Subcutaneous abdominal adipose tissue (tissue), 5 donors: Measurements from ENCODE around the gene SCCPDH.

Experiments
- H3K27ac ChIP-seq: one replicate; pipeline ENCODE4 v1.7.0; 2013; ENCODE audit warnings: low read depth, mild to moderate bottlenecking, inconsistent platforms, low read length, moderate library complexity
- H3K27me3 ChIP-seq, 5 donors: one replicate each; pipeline ENCODE4 v1.7.0; 2013; ENCODE audit warnings: low read length in 5 of 5, inconsistent platforms in 1 of 5; ENCODE audit not compliant: control insufficient read depth in 5 of 5, insufficient read depth in 4 of 5
- H3K36me3 ChIP-seq, 5 donors: one replicate each; pipeline ENCODE4 v1.7.0; 2013; ENCODE audit warnings: low read length in 5 of 5; ENCODE audit not compliant: control insufficient read depth in 5 of 5, insufficient read depth in 5 of 5
- H3K4me1 ChIP-seq, 5 donors: one replicate each; pipeline ENCODE4 v1.7.0; 2013; ENCODE audit warnings: low read length in 5 of 5, mild to moderate bottlenecking in 3 of 5, moderate library complexity in 1 of 5; ENCODE audit not compliant: control insufficient read depth in 5 of 5, insufficient read depth in 5 of 5
- H3K4me3 ChIP-seq, 5 donors: one replicate each; pipeline ENCODE4 v1.7.0; 2013; ENCODE audit warnings: low read length in 5 of 5, low read depth in 1 of 5
- H3K9ac ChIP-seq, 5 donors: one replicate each; pipeline ENCODE4 v1.7.0; 2013; ENCODE audit warnings: low read length in 5 of 5, mild to moderate bottlenecking in 4 of 5, moderate library complexity in 3 of 5
- H3K9me3 ChIP-seq, 5 donors: one replicate each; pipeline ENCODE4 v1.7.0; 2013; ENCODE audit warnings: low read length in 5 of 5; ENCODE audit not compliant: control insufficient read depth in 5 of 5
- donor health status: healthy.
- donor health status: healthy.
- donor health status: healthy.
- donor health status: healthy.
- donor health status: healthy.

The SCCPDH gene, protein sequence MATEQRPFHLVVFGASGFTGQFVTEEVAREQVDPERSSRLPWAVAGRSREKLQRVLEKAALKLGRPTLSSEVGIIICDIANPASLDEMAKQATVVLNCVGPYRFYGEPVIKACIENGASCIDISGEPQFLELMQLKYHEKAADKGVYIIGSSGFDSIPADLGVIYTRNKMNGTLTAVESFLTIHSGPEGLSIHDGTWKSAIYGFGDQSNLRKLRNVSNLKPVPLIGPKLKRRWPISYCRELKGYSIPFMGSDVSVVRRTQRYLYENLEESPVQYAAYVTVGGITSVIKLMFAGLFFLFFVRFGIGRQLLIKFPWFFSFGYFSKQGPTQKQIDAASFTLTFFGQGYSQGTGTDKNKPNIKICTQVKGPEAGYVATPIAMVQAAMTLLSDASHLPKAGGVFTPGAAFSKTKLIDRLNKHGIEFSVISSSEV

DNA sequence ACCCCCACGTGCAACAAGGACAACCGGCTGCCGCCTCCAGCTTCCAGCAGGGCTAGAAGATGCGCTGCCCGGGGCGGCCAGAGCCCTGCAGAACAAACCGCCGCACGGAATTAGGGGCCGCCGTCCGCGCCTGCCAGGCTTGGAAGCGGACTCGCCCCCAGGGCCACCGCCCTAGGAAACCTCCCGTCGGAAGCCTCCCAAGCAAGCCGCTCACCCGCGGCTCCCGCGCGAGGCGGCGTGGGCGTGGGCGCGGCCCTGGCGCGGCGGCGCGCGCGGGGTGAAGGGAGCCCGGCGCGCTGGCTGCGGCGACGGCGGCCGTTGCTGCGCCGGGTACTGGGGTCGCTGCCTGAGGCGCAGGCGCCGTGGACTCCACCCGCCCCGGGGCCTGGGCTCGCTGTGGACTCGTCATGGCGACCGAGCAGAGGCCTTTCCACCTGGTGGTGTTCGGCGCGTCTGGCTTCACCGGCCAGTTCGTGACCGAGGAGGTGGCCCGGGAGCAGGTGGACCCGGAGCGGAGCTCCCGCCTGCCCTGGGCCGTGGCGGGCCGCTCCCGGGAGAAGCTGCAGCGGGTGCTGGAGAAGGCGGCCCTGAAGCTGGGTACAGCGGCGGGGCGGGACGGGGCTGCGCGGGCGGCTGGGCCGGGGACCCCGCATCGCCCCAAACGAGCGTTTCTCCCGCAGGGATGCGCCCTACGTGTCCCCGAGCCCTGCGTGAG lies at the start of gene SCCPDH:
TSS of gene SCCPDH (plus strand) at position 394 of the 715 bp plus-strand sequence. CDS start at position 408, 14 bp downstream.
- H3K9me3 ChIP-seq, result peaks cover 0 to 2% (median 0%) of the 10 kb centered on the region in 5 donors
- no peaks in the 10 kb centered on the region for H3K27me3 ChIP-seq
- peak within 1 kb of the TSS; percentile 72 to 90 (median 87) for H3K4me3 ChIP-seq
- peak within 1 kb of the TSS; percentile 67 for H3K27ac ChIP-seq
- H3K4me1 ChIP-seq, result peaks cover 0 to 43% (median 32%) of the 10 kb centered on the region in 5 donors
- H3K36me3 ChIP-seq, result peaks cover 4 to 14% (median 10%) of the 10 kb centered on the region in 5 donors
- peak within 1 kb of the TSS; percentile 3 to 86 (median 79) for H3K9ac ChIP-seq

DNA sequence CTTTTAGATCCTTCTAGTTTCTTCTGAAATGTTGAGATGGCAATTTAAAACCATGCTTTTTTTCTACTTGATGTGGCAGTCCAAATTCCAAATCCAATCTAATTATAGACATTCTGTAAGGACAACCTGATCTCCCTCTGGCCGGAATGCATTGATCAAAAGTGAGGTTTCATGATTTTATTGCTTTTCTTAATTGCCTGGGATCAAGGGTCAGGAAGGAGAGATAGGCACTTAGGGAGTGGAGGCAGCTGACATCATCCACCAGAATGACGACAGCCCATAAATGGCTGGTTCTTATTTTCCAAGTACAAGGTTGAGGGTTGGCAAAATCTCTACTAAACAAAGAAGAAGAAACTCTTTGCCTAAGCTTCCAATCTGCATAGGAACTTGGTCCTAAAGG lies 46.4 kb upstream of the SCCPDH start:
- Histone ChIP-seq H3K27ac (no peak overlapping the region), H3K27me3 (no peaks in the 10 kb centered on the region)

DNA sequence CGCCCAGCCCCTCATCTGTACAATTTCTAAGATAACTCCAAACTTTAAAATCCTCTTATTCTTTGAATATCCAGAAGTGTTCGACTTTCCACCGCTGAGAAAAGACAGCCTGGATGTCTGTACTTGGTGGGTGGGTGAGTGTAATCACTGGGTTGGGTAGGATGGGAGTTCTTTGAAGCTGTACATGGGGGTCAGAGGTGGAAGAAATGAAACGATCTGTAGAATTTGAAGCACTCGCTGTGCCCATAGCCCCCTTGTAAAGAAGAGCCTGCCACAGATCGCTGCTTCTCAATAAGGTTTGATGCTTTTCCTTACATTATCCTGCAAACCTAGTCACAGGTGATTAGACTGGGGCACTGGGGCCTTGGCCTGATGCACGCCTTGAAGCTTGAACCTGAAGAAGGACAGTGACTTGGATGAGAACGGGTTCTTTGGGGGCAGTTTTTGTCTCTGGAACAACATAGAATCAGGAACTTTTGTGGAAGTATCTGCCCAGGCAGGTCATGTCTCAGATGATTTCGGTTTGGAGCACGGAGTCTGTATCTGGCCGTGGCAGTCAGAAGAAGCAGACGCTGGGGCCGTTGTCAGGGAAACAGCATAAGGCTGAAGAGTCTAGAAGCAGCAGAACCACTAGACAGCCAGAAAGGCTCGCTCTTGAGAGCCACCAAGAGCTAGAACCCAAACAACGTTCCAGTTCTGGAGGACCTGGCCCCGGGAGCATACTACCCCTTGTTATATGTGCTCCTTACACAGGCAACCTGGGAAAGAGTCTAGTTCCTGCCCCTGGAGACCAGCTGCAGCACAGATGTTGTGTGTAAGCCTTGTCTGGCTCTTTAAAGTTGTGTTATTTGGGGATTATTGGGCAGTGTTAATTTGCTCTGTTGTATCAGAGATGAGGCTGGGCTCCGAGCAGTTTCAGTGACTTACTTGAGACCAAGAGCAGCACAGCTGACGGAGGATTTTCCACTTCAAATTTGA lies 45.1 kb upstream of the SCCPDH start:
- no peaks in the 10 kb centered on the region for H3K27me3 ChIP-seq
- H3K9me3 ChIP-seq, result no peaks in the 10 kb centered on the region
- H3K27ac ChIP-seq, result no peak overlapping the region
- no peaks in the 10 kb centered on the region for H3K36me3 ChIP-seq
- no peak overlapping the region for H3K4me3 ChIP-seq
- H3K4me1 ChIP-seq, result peaks cover 2 to 14% (median 10%) of the 10 kb centered on the region in 5 donors
- no peak overlapping the region for H3K9ac ChIP-seq

More for the DNA sequence above, 46.4 kb upstream of the SCCPDH start:
- H3K4me1 ChIP-seq, result peaks cover 2 to 14% (median 10%) of the 10 kb centered on the region in 5 donors
- no peak overlapping the region for H3K9ac ChIP-seq
- no peaks in the 10 kb centered on the region for H3K36me3 ChIP-seq
- no peak overlapping the region for H3K4me3 ChIP-seq
- no peaks in the 10 kb centered on the region for H3K9me3 ChIP-seq

DNA sequence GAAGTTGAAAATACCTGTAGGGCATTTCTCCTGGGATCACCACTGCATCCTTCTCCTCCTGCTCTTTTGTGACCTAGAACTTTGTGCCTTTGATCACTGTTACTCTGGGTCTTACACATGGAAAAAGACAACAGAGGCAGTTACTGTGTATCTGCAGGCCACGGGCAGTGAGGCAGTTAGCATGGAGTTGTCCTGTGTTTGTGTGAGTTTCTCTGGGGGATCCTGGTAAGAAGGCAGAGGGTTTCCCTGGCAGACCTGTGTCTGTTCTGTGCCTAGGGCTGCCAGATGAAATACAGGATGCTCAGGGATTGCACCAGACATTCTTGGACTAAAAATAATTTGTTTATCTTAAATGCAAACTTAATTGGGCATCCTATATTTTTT lies 44.4 kb upstream of the SCCPDH start:
- no peaks in the 10 kb centered on the region for H3K9me3 ChIP-seq
- peaks cover 2 to 14% (median 10%) of the 10 kb centered on the region in 5 donors for H3K4me1 ChIP-seq
- no peaks in the 10 kb centered on the region for H3K27me3 ChIP-seq
- no peak overlapping the region for H3K4me3 ChIP-seq
- no peaks in the 10 kb centered on the region for H3K36me3 ChIP-seq
- H3K27ac ChIP-seq, result no peak overlapping the region
- H3K9ac ChIP-seq, result no peak overlapping the region

DNA sequence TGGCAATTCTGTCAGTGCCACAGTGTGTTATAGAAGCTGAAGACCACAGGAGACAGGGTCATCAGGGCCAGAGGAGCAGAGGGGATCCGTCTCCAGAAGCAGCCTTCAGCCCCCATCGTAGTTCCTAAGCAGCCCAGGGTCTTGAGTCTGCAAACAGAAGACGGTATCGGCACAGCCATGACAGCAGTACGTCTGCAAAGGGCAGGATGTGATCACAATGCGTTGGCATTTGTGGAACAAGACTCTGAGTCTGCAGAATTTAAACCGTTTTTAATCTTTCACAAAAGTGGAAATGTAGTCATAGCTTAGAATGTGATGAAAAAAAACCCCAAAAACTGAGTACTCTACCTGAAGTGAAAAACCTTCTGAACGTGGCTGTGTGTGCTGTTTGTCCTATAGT lies 44.0 kb upstream of the SCCPDH start:
- Histone ChIP-seq H3K9me3 (no peaks in the 10 kb centered on the region), H3K9ac (no peak overlapping the region), H3K4me1 (peaks cover 2 to 14% (median 10%) of the 10 kb centered on the region in 5 donors), H3K36me3 (no peaks in the 10 kb centered on the region), H3K4me3 (no peak overlapping the region), H3K27me3 (no peaks in the 10 kb centered on the region), H3K27ac (no peak overlapping the region)

DNA sequence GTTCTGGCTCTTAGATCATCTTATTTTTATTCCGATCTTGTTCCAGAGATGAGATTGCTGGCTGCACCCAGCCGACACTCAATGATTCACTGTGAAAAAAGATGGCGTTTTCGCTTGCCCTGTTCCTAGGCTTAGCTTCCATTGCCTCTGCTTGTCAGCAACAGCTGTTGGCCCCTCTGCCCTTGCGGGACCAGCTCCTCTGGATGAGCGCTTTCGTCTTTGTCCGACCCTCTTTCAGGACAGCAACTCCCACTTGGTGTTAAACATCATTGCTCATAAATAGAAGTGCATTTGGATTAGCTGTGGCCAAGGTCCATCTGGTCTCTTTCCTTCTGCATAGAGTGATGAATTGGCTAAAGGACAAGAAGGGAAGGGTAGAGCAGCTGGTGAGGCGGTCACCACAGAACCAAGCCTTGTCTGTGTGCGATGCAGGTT lies 43.5 kb upstream of the SCCPDH start:
- Histone ChIP-seq H3K9me3 (no peaks in the 10 kb centered on the region), H3K4me1 (peaks cover 2 to 14% (median 10%) of the 10 kb centered on the region in 5 donors), H3K36me3 (no peaks in the 10 kb centered on the region), H3K4me3 (no peak overlapping the region), H3K27ac (no peak overlapping the region), H3K27me3 (no peaks in the 10 kb centered on the region), H3K9ac (no peak overlapping the region)

DNA sequence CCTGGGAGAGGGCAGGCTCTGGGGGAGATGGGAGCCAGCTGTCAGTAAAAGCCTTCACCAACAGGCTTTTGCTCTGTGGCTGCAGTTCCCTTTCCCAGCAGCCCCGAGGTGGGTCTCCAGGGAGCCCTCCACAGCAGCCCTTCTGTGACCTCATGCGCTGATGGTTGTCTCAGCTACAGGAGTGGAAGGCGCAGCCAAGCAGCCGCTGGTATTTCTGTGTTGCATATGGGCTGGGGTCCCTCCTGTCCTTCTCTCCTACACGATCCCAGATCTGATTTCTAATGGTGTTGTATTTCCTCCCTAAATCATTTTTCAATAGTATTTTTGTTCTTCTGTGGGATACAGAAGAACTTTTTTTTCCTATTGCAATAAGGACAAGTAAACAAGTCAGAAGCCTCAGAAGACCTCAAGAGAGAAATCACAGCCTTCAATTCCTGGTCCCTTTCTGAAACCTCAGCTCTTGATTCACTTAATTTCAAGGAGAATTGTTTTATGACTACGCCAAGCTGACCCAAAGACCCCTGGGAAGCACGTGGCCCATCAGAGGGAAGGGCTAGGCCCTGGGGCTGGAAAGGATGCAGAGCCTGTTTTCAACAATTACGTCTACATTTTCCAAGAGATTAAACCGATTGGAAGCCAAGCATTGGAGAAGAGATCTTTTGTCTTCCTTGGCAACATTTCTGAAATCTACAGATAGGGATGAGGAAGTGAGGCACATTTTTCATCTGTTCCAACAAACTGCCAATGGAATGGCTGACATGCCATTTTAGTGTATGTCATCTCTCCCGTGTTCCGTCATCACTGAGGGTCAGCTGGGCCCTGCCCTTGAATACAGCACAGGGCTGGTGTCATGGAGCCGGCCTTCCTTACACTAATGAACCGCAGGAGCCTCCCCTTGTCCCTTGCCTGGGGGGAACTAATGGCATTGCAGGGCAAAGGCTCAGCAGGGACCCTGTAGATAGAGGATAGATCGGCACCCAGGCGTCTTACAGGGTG lies 42.0 kb upstream of the SCCPDH start:
- H3K27ac ChIP-seq, result no peak overlapping the region
- H3K4me3 ChIP-seq, result no peak overlapping the region
- no peaks in the 10 kb centered on the region for H3K27me3 ChIP-seq

DNA sequence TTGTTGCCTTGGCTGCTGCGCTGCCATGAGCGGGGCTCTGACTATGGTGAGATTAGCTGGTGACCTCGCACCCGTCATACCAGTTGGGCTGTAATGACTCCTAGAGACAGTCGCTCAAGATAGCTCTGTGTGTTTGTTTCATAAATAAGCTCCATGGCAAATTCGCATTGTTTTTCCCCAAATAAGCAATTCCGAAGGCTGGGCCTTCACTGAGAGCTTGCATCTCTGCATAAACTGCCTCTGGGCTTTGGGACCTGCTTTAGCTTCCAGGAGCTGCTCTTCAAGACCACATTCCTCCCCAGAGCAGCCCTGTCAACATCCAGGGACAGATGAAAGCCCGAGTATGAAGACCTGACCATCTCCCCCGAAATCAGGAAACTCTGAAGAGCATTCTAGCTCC lies 40.7 kb upstream of the SCCPDH start:
- Histone ChIP-seq H3K4me3 (no peak overlapping the region), H3K27me3 (no peaks in the 10 kb centered on the region), H3K36me3 (no peaks in the 10 kb centered on the region), H3K4me1 (peaks cover 2 to 14% (median 10%) of the 10 kb centered on the region in 5 donors), H3K9ac (no peak overlapping the region), H3K27ac (no peak overlapping the region), H3K9me3 (no peaks in the 10 kb centered on the region)

More for the DNA sequence above, 42.0 kb upstream of the SCCPDH start:
- H3K4me1 ChIP-seq, result peaks cover 2 to 14% (median 10%) of the 10 kb centered on the region in 5 donors
- no peaks in the 10 kb centered on the region for H3K36me3 ChIP-seq
- no peak overlapping the region for H3K9ac ChIP-seq
- no peaks in the 10 kb centered on the region for H3K9me3 ChIP-seq

DNA sequence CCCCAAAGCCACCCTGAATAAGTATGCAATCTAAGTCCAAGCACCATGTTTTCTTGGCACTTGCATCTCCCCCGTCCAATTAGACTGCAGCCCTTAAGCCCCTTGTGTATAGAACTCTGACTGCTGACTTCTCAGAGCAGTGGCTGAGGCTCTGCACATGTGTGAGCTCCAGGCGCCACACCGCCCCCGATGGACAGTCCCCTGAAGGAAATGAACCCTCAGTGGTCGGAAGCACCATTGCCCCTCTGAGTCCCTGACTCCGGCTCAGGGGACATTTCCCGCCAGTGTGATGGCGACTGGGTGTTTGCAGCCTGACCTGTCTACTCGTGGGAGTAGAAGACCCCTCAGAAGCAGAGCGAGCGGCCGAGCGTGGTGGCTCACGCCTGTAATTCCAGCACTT lies 37.2 kb upstream of the SCCPDH start:
- Histone ChIP-seq H3K27me3 (no peaks in the 10 kb centered on the region), H3K36me3 (no peaks in the 10 kb centered on the region), H3K9me3 (no peaks in the 10 kb centered on the region)

More for the DNA sequence above, 37.2 kb upstream of the SCCPDH start:
- Histone ChIP-seq H3K27ac (no peak overlapping the region), H3K4me1 (peaks cover 2 to 15% (median 12%) of the 10 kb centered on the region in 5 donors), H3K9ac (no peak overlapping the region), H3K4me3 (no peak overlapping the region)
